NCI-H2196 (cell line): ENCODE results near the gene CRYBB1.
A peak's percentile ranks its signal among the peaks of the same experiment; 100 is the strongest.

Source experiments
- DNase-seq: peaks from one replicate; lab custom pipeline; 2025; ENCODE audit not compliant: unreplicated experiment; lab: John Stamatoyannopoulos, UW

The CRYBB1 gene

GRCh38 chr22:26608129-26608528 is 9.7 kb downstream of the CRYBB1 start:
- DNase-seq: no peak

- DNase-seq: no peak
Measured at GRCh38 chr22:26606611-26607010, 11.2 kb downstream of the CRYBB1 start.

- DNase-seq: no peak
Measured at GRCh38 chr22:26604368-26604767, 13.5 kb downstream of the CRYBB1 start.

- no peak for DNase-seq
Measured at GRCh38 chr22:26602127-26602526, 15.7 kb downstream of the CRYBB1 start.

- no peak for DNase-seq
Measured at GRCh38 chr22:26601726-26602125, 16.1 kb downstream of the CRYBB1 start.

GRCh38 chr22:26599505-26599904 is 18.3 kb downstream of the CRYBB1 start:
- no peak for DNase-seq

GRCh38 chr22:26597480-26597879 is 20.3 kb downstream of the CRYBB1 start:
- DNase-seq: no peak

- no peak for DNase-seq
Measured at GRCh38 chr22:26597026-26597425, 20.8 kb downstream of the CRYBB1 start.

- DNase-seq: no peak
Measured at GRCh38 chr22:26593763-26594162, 24.1 kb downstream of the CRYBB1 start.

GRCh38 chr22:26592421-26592891 is 25.4 kb downstream of the CRYBB1 start:
- peak; percentile 17 for DNase-seq

GRCh38 chr22:26589845-26590736 is 27.7 kb downstream of the CRYBB1 start, which contains the start of gene TPST2:
TPST2 (minus strand) TSS chr22:26590132; CDS start chr22:26541630, 48,502 bp downstream.
- peak; percentile 56 for DNase-seq

GRCh38 chr22:26589367-26589844 is 28.4 kb downstream of the CRYBB1 start:
- no peak for DNase-seq

GRCh38 chr22:26588729-26589366 is 29.0 kb downstream of the CRYBB1 start:
- DNase-seq: no peak

GRCh38 chr22:26587991-26588613 is 29.7 kb downstream of the CRYBB1 start:
- no peak for DNase-seq

- no peak for DNase-seq
Measured at GRCh38 chr22:26586556-26587325, 31.1 kb downstream of the CRYBB1 start.

GRCh38 chr22:26585104-26585790 is 32.6 kb downstream of the CRYBB1 start:
- peak; percentile 6 for DNase-seq

- DNase-seq: no peak
Measured at GRCh38 chr22:26584010-26584409, 33.8 kb downstream of the CRYBB1 start.

- no peak for DNase-seq
Measured at GRCh38 chr22:26581633-26582168, 36.1 kb downstream of the CRYBB1 start.

GRCh38 chr22:26581026-26581425 is 36.8 kb downstream of the CRYBB1 start:
- no peak for DNase-seq
